HCT116 (cell line): ENCODE data around the gene SLC9A9. TPM values are rescaled to one million over a fixed set of nuclear protein-coding genes. Genes with fewer than 3 reads are reported as not detected.

ENCODE experiments used
- ATAC-seq: fragments of 200-7000 bp; cut with Tn5 transposase; 2 replicates; pipeline ENCODE4 v1.9.1; 2020; ENCODE audit warnings: mild to moderate bottlenecking, moderate library complexity
- BruUV-seq: library from RNA; stranded (reverse); fragments of 400-500 nt; replicated peaks from 2 replicates; lab custom pipeline; 2021; lab: Mats Ljungman, UMichigan
- CTCF ChIA-PET: fragments of 300-600 bp; sonication (Branson Sonifier 250); formaldehyde crosslinking; loops from one replicate; lab custom pipeline; 2021; ENCODE audit warnings: antibody characterized with exemption; lab: Charles Lee
- POLR2A ChIA-PET: fragments of 300-600, 350-600 bp; sonication (Branson Sonifier 250); formaldehyde crosslinking; loops from one replicate; lab custom pipeline; 2021; ENCODE audit warnings: antibody characterized with exemption; lab: Charles Lee
- RAD21 ChIA-PET, 2 experiments: fragments of 300-600 bp; sonication (Branson Sonifier 250); formaldehyde crosslinking; loops; one replicate each; lab custom pipeline; 2023; ENCODE audit warnings: low total read pairs in 2 of 2; ENCODE audit not compliant: uncharacterized antibody in 2 of 2, unreplicated experiment in 2 of 2, low non-redundant PET in 1 of 2; lab: Charles Lee
- DNase-seq: peaks from one replicate; pipeline ENCODE4 v3.0.0-alpha.2; 2010; ENCODE audit warnings: low read depth, low spot score
- H2AFZ ChIP-seq: fragments of 200-600 bp; shearing (Covaris generic), sonication (generic); 2 replicates; pipeline ENCODE4 v1.6.1; 2017; ENCODE audit warnings: low read depth, mixed run types, mixed read lengths, antibody characterized with exemption, low read length; ENCODE audit not compliant: poor library complexity, severe bottlenecking
- H3K27ac ChIP-seq: 2 replicates; pipeline ENCODE4 v1.5.1; 2012; ENCODE audit warnings: low read depth, low read length
- H3K27me3 ChIP-seq: fragments of 200-600 bp; sonication (generic); 2 replicates; pipeline ENCODE4 v1.6.1; 2016; ENCODE audit warnings: mixed run types, low read length, mixed read lengths; ENCODE audit not compliant: insufficient read depth
- H3K36me3 ChIP-seq, 2 experiments: fragments of 200-500 bp in 1 of 2; fragments of 200-600 bp in 1 of 2; sonication (Bioruptor generic) in 1 of 2; sonication (generic) in 1 of 2; 2 replicates each; pipeline versions ENCODE4 v1.5.1 to v1.6.1; 2014 to 2016; ENCODE audit warnings: low read length in 2 of 2, inconsistent platforms in 1 of 2, mixed read lengths in 1 of 2, mixed run types in 1 of 2; ENCODE audit not compliant: insufficient read depth in 2 of 2, control insufficient read depth in 1 of 2
- H3K4me1 ChIP-seq, 2 experiments: fragments of 200-600 bp in 1 of 2; sonication (generic) in 1 of 2; 2 replicates each; pipeline versions ENCODE4 v1.5.1 to v1.6.1; 2012 to 2017; ENCODE audit warnings: low read length in 2 of 2, inconsistent platforms in 1 of 2, mild to moderate bottlenecking in 1 of 2, mixed read lengths in 1 of 2, mixed run types in 1 of 2, moderate library complexity in 1 of 2; ENCODE audit not compliant: insufficient read depth in 2 of 2, control insufficient read depth in 1 of 2
- H3K4me2 ChIP-seq: fragments of 200-600 bp; sonication (generic); 2 replicates; pipeline ENCODE4 v1.6.1; 2017; ENCODE audit warnings: mixed run types, low read length, mixed read lengths
- H3K4me3 ChIP-seq, 2 experiments: fragments of 200-600 bp in 1 of 2; sonication (generic) in 1 of 2; replicated peaks in 1 of 2; 2 replicates each; pipeline ENCODE4 v1.5.1; 2011 to 2016; ENCODE audit warnings: low read length in 2 of 2, control low read depth in 1 of 2, low read depth in 1 of 2, mild to moderate bottlenecking in 1 of 2, mixed read lengths in 1 of 2, mixed run types in 1 of 2
- H3K79me2 ChIP-seq: fragments of 200-600 bp; sonication (generic); 2 replicates; pipeline ENCODE4 v1.6.1; 2017; ENCODE audit warnings: mild to moderate bottlenecking, mixed run types, low read length, moderate library complexity, mixed read lengths; ENCODE audit not compliant: insufficient read depth
- H3K9ac ChIP-seq: fragments of 200-600 bp; sonication (generic); 2 replicates; pipeline ENCODE4 v1.6.1; 2016; ENCODE audit warnings: low read length, mixed read lengths
- H3K9me2 ChIP-seq: fragments of 200-600 bp; sonication (generic), shearing (Covaris generic); 2 replicates; pipeline ENCODE4 v1.6.1; 2017; ENCODE audit warnings: mixed run types, mild to moderate bottlenecking, moderate library complexity; ENCODE audit not compliant: insufficient read depth
- H3K9me3 ChIP-seq, 2 experiments: fragments of 200-500 bp in 1 of 2; fragments of 200-600 bp in 1 of 2; sonication (Bioruptor generic) in 1 of 2; sonication (generic) in 1 of 2; 2 replicates each; pipeline ENCODE4 v1.6.1; 2014 to 2017; ENCODE audit warnings: low read length in 2 of 2, mixed read lengths in 2 of 2, inconsistent platforms in 1 of 2, low read depth in 1 of 2, mild to moderate bottlenecking in 1 of 2, mixed run types in 1 of 2, moderate library complexity in 1 of 2; ENCODE audit not compliant: control insufficient read depth in 1 of 2, insufficient read depth in 1 of 2
- H4K20me1 ChIP-seq: fragments of 200-600 bp; sonication (generic), shearing (Covaris generic); 2 replicates; pipeline ENCODE4 v1.6.1; 2017; ENCODE audit warnings: mixed run types, mild to moderate bottlenecking, moderate library complexity; ENCODE audit not compliant: insufficient read depth
- CBX3 ChIP-seq: IDR thresholded peaks from 2 replicates; pipeline ENCODE4 v1.6.1; 2012; ENCODE audit warnings: low read depth
- CEBPB ChIP-seq: IDR thresholded peaks from 2 replicates; pipeline ENCODE4 v1.6.1; 2012; ENCODE audit warnings: low read depth
- ELF1 ChIP-seq: IDR thresholded peaks from 2 replicates; pipeline ENCODE4 v1.6.1; 2012; ENCODE audit warnings: low read depth, borderline replicate concordance
- EZH2phosphoT487 ChIP-seq: fragments of 200-600 bp; IDR thresholded peaks from 2 replicates; pipeline ENCODE4 v1.6.1; 2018; ENCODE audit warnings: antibody characterized with exemption, borderline replicate concordance
- FOSL1 ChIP-seq: IDR thresholded peaks from 2 replicates; pipeline ENCODE4 v1.6.1; 2012; ENCODE audit warnings: low read depth
- JUND ChIP-seq: IDR thresholded peaks from 2 replicates; pipeline ENCODE4 v1.6.1; 2012
- POLR2A ChIP-seq: IDR thresholded peaks from 2 replicates; pipeline ENCODE4 v1.7.0; 2011; ENCODE audit warnings: borderline replicate concordance; ENCODE audit not compliant: insufficient read depth, insufficient read length; ENCODE audit errors: extremely low read depth
- RAD21 ChIP-seq: IDR thresholded peaks from 2 replicates; pipeline ENCODE4 v1.6.1; 2012; ENCODE audit warnings: low read depth, mild to moderate bottlenecking
- SIN3A ChIP-seq: IDR thresholded peaks from 2 replicates; pipeline ENCODE4 v1.6.1; 2012; ENCODE audit warnings: low read depth
- SP1 ChIP-seq: IDR thresholded peaks from 2 replicates; pipeline ENCODE4 v1.6.1; 2012; ENCODE audit warnings: low read depth
- SRF ChIP-seq: IDR thresholded peaks from 2 replicates; pipeline ENCODE4 v1.6.1; 2012; ENCODE audit warnings: low read depth
- TCF7L2 ChIP-seq: IDR thresholded peaks from 2 replicates; pipeline ENCODE4 v1.7.0; 2011; ENCODE audit warnings: borderline replicate concordance, inconsistent platforms; ENCODE audit not compliant: insufficient read depth, insufficient read length; ENCODE audit errors: extremely low read depth
- YY1 ChIP-seq: IDR thresholded peaks from 2 replicates; pipeline ENCODE4 v1.6.1; 2011; ENCODE audit warnings: low read length, low read depth, moderate library complexity, mild to moderate bottlenecking; ENCODE audit not compliant: insufficient replicate concordance; ENCODE audit errors: extremely low read depth
- ZFX ChIP-seq: fragments of 450-650 bp; IDR thresholded peaks from 2 replicates; pipeline ENCODE4 v1.6.1; 2017
- ZNF274 ChIP-seq: fragments of 200-500 bp; sonication (Bioruptor generic); IDR thresholded peaks from 2 replicates; pipeline ENCODE4 v1.6.1; 2014; ENCODE audit warnings: mild to moderate bottlenecking, low read depth, low read length, inconsistent platforms
- intact Hi-C: fragments of 100-400 bp; cut with micrococcal nuclease; formaldehyde crosslinking; loops from 2 replicates; pipeline ENCODE4 v1.10.0; 2022
- total RNA-seq: library from RNA; stranded (reverse); gene quantifications from one replicate; pipeline ENCODE4 v1.2.1, GENCODE V29; 2021; ENCODE audit not compliant: unreplicated experiment
- TF ChIP-seq, protein P1 (sequence below): IDR thresholded peaks from 2 replicates; pipeline ENCODE4 v1.6.1; 2012
- TF ChIP-seq, protein P2 (sequence below): IDR thresholded peaks from 2 replicates; pipeline ENCODE4 v1.6.1; 2011; ENCODE audit warnings: mild to moderate bottlenecking, low read length, moderate library complexity; ENCODE audit not compliant: insufficient replicate concordance; ENCODE audit errors: extremely low read depth
- TF ChIP-seq, protein P3 (sequence below), 3 experiments: fragments of 200-600 bp in 1 of 3; sonication (generic) in 1 of 3; IDR thresholded peaks in 2 of 3; conservative IDR thresholded peaks in 1 of 3; 2 replicates each; pipeline ENCODE4 v1.5.1; 2012 to 2017; ENCODE audit warnings: low read depth in 2 of 3, low read length in 2 of 3, antibody characterized with exemption in 1 of 3, borderline replicate concordance in 1 of 3, control low read depth in 1 of 3, mild to moderate bottlenecking in 1 of 3, mixed read lengths in 1 of 3, mixed run types in 1 of 3, moderate library complexity in 1 of 3; ENCODE audit not compliant: insufficient read depth in 1 of 3

Gene SLC9A9
- total RNA-seq, 1 experiment from 2014 or later: 0.20 TPM

DNA sequence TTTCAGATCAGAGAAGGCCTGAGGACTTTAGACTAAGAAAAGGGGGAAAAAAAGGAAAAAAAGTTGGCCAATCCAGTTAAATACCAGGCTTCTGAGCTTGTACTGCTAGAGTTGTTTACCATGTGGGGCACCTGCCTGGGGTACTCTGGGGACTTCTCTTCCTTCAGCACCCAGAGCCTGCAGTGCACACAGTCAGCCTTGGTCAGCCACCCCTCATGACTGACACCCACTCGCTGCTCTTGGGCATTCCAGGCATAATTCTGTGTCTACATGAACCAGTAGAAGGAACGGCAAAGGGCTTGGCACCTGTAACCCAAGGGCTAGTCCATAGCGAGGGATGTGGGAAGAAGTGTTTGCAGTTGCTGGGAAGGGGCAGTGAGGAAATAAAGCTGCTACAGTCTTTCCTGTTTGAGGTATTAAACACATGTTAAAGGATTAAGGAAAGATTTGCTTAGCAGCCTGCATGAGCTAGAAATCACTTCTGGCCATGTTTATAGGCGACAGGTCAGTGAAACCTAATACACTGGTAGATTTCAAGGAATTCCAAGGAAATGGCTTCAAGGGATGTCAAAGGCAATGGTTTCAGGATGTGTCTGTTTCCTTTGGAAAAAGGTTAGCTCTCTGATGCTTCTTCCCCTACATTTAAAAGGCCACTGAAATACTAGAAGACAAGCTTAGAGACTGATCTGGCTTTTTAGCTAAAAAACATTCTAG lies 496.2 kb downstream of the SLC9A9 start:
- RAD21 ChIA-PET: no interaction called here
- H2AFZ ChIP-seq: no peak overlapping the region
- intact Hi-C loops: no loop called here
- H3K79me2 ChIP-seq: no peaks in the 10 kb centered on the region
- DNase-seq: no peak
- BruUV-seq: no TSS peak
- no peak overlapping the region for H3K4me2 ChIP-seq
- H3K9me3 ChIP-seq: no peaks in the 10 kb centered on the region
- CTCF ChIA-PET: no interaction called here
- no peaks in the 10 kb centered on the region for H3K4me1 ChIP-seq
- H3K36me3 ChIP-seq: no peaks in the 10 kb centered on the region
- H3K27ac ChIP-seq: no peak overlapping the region
- TF ChIP-seq RAD21 (no peak), CEBPB (no peak), POLR2A (no peak), ELF1 (no peak), ZFX (no peak), CBX3 (no peak), JUND (no peak), SIN3A (no peak), EZH2phosphoT487 (no peak), TCF7L2 (no peak), ZNF274 (no peak), SP1 (no peak), SRF (no peak), FOSL1 (no peak), YY1 (no peak)
- TF ChIP-seq, protein P1, sequence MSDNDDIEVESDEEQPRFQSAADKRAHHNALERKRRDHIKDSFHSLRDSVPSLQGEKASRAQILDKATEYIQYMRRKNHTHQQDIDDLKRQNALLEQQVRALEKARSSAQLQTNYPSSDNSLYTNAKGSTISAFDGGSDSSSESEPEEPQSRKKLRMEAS: no peak
- TF ChIP-seq, protein P2, sequence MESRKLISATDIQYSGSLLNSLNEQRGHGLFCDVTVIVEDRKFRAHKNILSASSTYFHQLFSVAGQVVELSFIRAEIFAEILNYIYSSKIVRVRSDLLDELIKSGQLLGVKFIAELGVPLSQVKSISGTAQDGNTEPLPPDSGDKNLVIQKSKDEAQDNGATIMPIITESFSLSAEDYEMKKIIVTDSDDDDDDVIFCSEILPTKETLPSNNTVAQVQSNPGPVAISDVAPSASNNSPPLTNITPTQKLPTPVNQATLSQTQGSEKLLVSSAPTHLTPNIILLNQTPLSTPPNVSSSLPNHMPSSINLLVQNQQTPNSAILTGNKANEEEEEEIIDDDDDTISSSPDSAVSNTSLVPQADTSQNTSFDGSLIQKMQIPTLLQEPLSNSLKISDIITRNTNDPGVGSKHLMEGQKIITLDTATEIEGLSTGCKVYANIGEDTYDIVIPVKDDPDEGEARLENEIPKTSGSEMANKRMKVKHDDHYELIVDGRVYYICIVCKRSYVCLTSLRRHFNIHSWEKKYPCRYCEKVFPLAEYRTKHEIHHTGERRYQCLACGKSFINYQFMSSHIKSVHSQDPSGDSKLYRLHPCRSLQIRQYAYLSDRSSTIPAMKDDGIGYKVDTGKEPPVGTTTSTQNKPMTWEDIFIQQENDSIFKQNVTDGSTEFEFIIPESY: no peak
- TF ChIP-seq, protein P3, sequence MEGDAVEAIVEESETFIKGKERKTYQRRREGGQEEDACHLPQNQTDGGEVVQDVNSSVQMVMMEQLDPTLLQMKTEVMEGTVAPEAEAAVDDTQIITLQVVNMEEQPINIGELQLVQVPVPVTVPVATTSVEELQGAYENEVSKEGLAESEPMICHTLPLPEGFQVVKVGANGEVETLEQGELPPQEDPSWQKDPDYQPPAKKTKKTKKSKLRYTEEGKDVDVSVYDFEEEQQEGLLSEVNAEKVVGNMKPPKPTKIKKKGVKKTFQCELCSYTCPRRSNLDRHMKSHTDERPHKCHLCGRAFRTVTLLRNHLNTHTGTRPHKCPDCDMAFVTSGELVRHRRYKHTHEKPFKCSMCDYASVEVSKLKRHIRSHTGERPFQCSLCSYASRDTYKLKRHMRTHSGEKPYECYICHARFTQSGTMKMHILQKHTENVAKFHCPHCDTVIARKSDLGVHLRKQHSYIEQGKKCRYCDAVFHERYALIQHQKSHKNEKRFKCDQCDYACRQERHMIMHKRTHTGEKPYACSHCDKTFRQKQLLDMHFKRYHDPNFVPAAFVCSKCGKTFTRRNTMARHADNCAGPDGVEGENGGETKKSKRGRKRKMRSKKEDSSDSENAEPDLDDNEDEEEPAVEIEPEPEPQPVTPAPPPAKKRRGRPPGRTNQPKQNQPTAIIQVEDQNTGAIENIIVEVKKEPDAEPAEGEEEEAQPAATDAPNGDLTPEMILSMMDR (IDR thresholded peaks at IDR 0.05 in 2 of 3, conservative IDR thresholded peaks at IDR 0.05 in 1 of 3; ENCODE audit: borderline replicate concordance in 1 of 3, insufficient read depth in 1 of 3, low read depth in 2 of 3, low read length in 2 of 3): no peak
- no peak overlapping the region for H3K9ac ChIP-seq
- H3K27me3 ChIP-seq: peaks cover 4% of the 10 kb centered on the region; the same call in 1 of the 2 replicates
- no peak overlapping the region for H3K4me3 ChIP-seq
- POLR2A ChIA-PET: no interaction called here
- ATAC-seq: no peak
- no peaks in the 10 kb centered on the region for H4K20me1 ChIP-seq
- H3K9me2 ChIP-seq: no peaks in the 10 kb centered on the region
